Heart left ventricle (tissue), 13 donors: ENCODE data around the gene CCDC8.

Experiments used
- CTCF ChIP-seq, 12 donors: fragments of 200-600 bp; sonication (generic) in 4 of 12; IDR thresholded peaks; one replicate each; pipeline versions ENCODE4 v1.5.0 to v1.8.0; 2018 to 2022; ENCODE audit warnings: antibody characterized with exemption in 12 of 12, mild to moderate bottlenecking in 5 of 12
- POLR2A ChIP-seq, 2 donors: fragments of 450-650 bp; IDR thresholded peaks; one replicate each; pipeline ENCODE4 v1.6.1; 2017; ENCODE audit warnings: antibody characterized with exemption in 2 of 2, mild to moderate bottlenecking in 2 of 2, moderate library complexity in 2 of 2
- donor health status: ischemic (EF 13 %, LVEDD 7.1; RV severe dilation, severe dysfunction).
- donor health status: DM: no; HTN: yes; CAD: no.
- donor health status: DM: no; HTN: no; CAD: no.
- donor health status: ischemic (EF 25% LVEDD 6.9; RV normal size, moderate dysfunction).
- donor health status: ischemic (EF 25% LVEDD 5.7; RV mildly dilated, moderate dysfunction).
- donor health status: ischemic (EF 35%, LVEDD 5.7; RV mildly dilated, moderate dysfunction).
- donor health status: nonischemic (EF 11% LVEDD 7.7; RV severe dilation, severe dysfunction).
- donor health status: DM: yes; HTN: yes; CAD: no.
- donor health status: PGD.
- donor health status: ischemic (EF 29% LVEDD 5.4; RV normal size, mild dysfunction).
- donor health status: nonischemic (EF 23%, LVEDD 6.1; RV moderate dilation, normal function).

GRCh38 chr19:46407856-46408663, 5.3 kb downstream of the CCDC8 start:
- no peak for TF ChIP-seq CTCF (IDR thresholded peaks at IDR 0.05)
- TF ChIP-seq POLR2A (IDR thresholded peaks at IDR 0.05), result no peak
